Subcutaneous preadipocyte (primary cell): ENCODE measurements around the gene SEC61A1. TPM values are rescaled to one million over a fixed set of nuclear protein-coding genes. Genes with fewer than 3 reads are reported as not detected.

Experiments used
- small RNA-seq: library from RNA; depleted of rRNA; stranded (forward); fragments of <200 nt; gene quantifications from one replicate; pipeline ENCODE3, GENCODE V24; 2012
- total RNA-seq: library from RNA; depleted of rRNA; stranded (reverse); fragments of >200 nt; gene quantifications from 2 replicates; pipeline ENCODE4 v1.2.3, GENCODE V29; 2012

SEC61A1 gene
- total RNA-seq: 209 and 279 TPM in 2 replicates

DNA sequence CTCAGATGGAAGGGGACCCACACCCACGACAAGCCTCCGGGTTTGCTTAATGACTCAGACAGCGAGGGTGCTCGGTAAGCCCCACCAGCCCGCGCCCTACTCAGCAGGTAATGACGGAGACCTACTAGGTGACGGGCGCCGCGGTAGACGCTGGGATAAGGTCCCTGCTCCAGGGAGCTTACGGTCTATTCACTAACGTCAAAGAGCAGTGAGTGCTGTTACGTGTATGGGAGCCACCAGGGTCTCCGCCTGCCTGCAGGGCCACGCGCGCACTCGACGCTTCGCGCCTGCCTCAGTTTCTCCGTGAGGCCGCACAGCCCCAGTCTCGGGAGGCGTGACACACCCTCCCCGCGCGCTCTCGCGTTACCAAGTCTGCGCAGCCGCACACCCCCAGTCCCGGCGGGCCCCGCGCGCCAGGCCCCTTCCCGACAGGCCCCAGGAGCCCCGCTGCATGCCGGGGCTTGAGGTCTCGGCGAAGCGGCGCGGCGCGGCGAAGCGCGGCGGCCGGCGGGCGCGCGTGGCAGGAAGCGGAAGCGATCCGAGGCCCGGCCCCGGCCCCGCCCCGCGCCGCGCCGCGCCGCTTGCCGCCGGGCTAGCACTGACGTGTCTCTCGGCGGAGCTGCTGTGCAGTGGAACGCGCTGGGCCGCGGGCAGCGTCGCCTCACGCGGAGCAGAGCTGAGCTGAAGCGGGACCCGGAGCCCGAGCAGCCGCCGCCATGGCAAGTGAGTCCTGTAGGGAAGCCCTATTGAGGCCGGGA, at the start of gene SEC61A1:
Gene SEC61A1 (plus strand): TSS at position 601 of the 758 bp plus-strand sequence. CDS start 116 bp downstream, at position 717.

Small RNAs within 50 kb of the gene (small RNA-seq; reads per million reads assigned to genes)
- not detected for gene RNU2-37P

Other genes starting within 250 kb of the SEC61A1 start
- gene MGLL, start 229.9 kb upstream of the SEC61A1 start, total RNA-seq: 33.1 and 61.0 TPM in 2 replicates
- not detected in 2 replicates for gene KBTBD12, start 137.2 kb upstream of the SEC61A1 start, total RNA-seq
- 80.5 and 103 TPM in 2 replicates for gene RUVBL1, start 71.4 kb downstream of the SEC61A1 start, total RNA-seq
- gene EEFSEC, start 101.0 kb downstream of the SEC61A1 start, total RNA-seq: 5.9 and 6.3 TPM in 2 replicates